Kidney capillary endothelial cell (primary cell): ENCODE measurements around the gene PCSK6.

Experiments
- DNase-seq: peaks from one replicate; pipeline ENCODE4 v3.0.0-alpha.2; 2018; ENCODE audit warnings: low spot score

The PCSK6 gene

DNA sequence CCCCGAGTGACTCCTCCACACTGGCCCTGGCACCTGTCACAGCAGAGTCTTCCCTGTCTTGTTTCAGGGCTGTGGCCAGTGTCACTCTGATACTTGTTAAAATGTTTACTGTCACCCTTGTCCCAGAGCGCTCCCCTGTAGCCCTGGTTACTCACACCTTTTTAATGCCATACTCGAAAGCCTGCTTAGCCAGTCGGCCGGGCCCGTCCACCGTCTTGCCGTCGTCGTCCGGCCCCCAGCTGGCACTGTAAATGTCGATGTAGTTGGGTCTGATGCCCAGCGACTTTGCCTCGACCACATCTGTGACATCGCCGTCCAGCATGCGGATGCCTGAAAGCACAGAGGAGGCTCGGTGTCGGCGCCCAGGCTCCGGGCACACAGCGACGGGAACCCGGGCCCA lies 91.3 kb downstream of the PCSK6 start:
- no peak for DNase-seq

DNA sequence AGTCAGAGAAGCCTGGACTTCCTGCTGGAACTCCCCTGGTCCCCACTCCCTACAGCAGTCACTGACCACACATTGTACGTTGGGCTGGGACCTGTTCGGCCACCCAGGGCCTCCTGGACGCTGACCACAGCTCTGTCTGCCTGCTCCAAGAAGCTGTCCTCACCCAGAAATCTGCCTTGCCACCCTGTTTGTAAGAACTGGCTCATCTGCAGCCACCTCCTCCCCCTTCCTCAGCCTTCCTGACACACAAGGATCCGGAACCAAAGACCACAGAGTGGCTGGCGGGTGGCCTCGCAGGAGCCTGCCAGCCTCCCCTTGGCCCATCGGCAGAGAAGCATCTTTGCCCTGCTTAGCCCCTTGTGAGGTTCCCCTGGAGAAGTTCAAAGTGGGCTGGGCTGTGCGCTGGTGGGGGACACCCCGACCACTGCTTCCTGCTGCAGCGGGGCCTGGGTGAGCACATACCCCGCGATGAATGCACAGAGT lies 91.9 kb downstream of the PCSK6 start:
- DNase-seq = no peak

DNA sequence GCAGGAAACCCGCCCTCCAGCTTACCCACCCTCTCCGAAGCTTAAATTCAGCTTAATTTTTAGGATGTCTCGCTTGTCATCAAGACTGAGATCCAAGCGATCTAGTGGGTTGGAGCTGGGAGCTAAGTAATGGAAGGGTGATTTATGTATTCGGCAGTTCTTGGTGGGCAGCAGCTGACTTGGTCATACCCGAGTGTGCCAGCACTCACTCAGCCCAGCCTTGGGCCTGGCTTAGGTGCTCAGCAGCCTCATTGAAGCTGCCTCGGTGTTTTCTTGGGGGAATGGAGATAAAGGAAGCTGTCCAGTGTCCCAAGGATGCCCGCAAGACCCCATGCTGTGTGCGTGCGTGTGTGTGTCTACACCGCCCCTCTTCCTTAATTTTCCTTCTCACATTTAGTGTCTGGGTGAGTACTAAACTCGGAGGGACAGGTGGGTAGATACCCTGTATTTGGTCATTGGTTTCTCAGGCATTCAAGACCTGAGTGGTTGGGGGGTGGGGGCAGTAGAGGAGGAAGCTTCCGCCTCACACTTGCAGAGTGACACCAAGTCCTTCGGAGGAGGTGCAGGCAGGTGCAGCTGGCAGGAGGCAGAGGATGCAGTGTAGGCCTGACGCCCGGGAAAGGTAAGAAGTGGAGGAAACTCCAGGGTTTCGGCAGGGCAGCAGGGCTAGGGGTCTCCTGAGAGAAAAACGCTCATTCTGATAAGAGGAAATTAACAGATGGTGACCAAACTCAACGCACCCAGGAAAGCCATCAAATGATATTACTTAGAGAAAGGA lies 92.8 kb downstream of the PCSK6 start:
- DNase-seq = no peak

DNA sequence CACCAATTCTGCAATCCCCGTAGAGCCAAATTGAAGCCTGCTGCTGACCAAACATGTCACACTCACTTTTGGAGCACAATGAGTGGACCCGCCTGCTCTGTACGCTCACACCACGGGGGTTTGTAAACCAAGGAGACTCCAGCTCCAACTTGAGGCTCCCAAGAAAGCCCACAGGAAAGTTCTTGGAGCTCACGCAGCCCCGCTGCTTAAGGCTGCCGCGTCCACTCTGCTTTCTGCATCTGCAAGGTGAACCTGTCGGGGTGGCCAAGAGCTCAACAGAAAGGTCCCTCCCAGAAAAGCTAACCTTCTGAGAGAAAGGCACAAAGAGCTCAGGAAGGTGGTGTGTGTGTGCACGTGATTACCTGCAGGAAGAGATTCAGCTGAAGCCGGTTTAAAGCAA lies 94.9 kb downstream of the PCSK6 start:
- no peak for DNase-seq

DNA sequence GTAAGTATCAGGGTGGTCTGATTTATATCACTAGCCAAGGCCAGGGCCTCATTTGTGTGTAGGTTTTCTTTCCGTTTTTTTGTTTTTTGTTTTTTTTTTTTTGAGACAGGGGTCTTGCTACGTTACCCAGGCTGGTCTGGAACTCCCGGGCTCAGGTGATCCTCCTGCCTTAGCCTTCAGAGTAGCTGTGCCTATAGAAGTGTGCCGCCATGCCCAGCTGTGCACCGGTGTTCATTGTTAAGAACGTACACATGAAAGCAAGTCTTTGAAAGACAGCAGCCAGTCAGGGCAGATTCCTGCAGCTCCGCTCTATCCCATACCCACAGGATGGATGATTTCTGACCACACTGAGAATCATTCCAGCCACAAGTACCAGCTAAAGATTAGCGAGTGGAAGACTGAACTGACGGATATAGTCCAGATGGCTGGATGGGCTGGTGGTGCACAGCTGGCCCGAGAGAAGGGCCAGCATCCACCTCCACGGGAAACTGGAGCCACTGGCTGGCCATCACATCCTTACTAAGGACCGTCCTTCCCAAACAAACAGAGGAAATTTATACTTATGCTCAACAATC lies 95.4 kb downstream of the PCSK6 start:
- no peak for DNase-seq

DNA sequence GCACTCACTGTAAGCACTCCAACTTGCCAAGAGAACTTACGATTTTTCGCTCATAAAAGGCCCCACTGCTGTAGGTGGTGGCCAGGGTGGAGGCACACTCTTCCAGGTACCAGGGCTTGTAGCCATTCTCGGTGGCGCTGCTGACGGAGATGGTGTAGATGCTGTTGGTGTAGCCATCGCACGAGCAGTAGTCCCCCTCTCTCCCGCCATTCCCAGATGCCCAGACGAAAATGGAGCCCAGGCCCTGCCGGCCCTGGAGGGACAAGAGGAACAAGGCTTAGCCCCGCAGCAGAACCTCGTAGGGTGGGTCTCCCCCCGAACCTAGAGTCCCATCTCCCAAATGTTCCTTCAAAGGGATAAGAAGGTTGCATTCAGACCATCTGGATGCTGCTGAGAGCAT lies 96.3 kb downstream of the PCSK6 start:
- no peak for DNase-seq

DNA sequence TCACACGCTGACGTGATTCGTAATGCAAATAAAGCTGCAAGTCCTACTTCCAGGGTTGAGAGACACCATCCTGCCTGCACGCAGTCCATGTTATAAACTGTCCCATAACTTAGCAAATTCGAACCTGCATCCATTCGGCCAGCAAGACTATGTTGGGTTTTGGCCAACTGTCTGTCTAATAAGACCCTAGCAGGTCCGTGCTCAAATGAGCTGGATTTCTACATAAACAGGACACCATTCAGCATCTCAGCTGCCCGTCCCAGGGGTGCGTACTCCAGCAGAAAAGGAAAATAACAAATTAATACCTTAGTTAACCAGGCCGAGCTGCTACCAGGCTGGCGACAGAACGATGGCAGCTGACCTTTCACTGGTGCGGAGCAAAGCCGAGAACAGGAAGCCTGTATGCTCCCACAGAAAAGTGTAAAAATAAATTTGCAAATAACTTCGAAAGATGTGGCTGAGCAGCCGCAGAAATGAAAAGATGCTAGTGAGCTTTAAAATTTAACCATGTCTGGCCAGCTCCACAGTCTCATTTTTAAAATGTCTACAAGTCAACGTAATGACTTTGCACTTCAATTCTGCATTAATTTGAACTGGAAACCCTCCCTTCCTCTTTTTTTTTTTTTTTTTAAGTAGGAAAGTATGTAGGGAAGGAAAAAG lies 97.4 kb downstream of the PCSK6 start:
- DNase-seq = no peak

DNA sequence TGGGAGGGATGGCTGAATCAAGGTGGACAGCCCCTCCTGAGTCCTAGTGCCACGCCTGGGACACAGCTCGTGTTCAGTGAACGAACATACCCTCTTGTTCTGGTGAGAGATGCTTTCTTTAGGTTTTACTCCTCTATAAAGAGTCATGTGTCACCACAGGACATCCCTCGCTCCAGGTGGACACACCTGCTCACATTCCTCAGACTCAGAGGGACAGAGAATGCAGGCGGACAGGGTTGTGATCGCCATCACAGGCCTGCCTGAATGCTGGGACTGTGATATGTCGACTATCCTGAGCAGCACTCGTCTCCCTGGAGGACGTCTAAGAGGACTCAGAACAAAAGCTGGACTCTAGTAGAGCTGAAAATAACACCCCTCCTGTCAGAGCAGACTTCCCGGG lies 98.1 kb downstream of the PCSK6 start:
- DNase-seq = no peak

DNA sequence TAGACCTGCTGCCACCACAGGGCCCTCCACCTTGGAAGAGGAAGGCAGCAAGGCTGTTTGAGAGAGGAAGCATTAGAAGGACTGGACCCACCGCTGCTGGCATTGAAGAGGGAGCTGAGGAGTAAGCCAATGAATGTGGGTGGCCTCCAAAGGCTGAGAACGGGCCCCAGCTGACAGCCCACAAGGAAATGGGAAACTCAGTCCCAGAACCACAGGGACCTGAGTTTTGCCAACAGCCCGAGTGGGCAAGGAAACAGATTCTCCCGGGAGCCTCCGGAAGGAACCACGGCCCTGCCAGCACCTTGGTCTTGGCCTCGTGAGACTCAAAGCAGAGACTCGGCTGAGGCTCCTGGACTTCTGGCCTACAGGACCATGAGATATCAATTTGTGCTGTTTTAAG lies 99.0 kb downstream of the PCSK6 start:
- no peak for DNase-seq

DNA sequence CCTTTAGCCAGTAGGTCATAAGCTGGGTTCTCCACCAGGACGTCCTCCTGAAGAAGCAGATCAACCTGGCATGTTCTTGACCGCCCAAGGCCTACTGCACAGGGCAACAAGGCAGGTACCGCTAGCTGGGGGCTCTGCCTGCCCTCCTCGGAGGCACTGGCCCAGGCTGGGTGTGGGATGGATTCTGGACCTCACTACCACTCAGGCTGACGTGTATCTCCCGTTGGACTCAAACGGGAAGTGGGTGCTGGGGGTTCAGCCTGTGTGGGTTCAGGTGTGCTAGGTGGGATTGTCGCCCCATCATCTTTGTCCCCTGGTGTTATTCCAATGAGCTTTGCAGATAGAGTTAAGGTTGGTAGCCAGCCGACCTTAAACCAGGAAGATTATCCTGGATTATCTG lies 99.4 kb downstream of the PCSK6 start:
- no peak for DNase-seq

DNA sequence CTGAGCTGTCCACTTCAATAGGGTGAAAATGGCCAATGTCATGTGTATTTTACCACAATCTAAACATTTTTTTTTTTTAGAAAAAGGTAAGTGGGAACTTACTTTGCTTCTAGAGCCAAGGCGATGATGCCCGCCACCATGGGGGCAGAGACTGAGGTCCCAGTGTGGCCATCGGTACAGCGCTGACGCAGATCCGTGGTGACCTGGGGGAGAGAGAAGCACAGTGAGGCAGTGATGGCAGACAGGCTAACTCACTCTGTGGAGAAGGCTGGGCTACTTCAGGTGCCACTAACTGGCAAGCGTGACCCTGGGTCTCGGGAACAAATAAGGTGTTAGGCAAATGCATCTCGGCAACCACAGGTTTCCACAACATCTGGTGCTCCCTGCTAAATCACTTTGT lies 100.1 kb downstream of the PCSK6 start:
- DNase-seq = no peak

DNA sequence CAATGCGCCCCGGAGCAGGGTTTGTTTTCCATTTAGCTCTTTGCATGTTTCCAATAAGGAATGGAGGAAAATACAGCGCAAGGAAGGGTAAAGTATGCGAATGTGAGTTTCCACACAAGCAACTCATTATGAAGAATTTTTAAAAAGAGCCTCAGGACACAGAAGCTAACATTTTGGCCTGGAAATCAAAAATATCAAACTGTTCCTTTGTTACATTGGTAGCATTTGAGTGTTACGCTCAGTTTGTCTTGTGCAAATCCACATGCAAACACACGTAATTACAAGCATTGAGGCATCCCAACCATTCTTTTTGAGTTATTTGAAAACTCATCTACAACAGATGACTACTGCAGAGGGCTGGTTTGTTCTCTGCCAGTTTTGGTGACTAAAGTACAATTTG lies 101.5 kb downstream of the PCSK6 start:
- no peak for DNase-seq

DNA sequence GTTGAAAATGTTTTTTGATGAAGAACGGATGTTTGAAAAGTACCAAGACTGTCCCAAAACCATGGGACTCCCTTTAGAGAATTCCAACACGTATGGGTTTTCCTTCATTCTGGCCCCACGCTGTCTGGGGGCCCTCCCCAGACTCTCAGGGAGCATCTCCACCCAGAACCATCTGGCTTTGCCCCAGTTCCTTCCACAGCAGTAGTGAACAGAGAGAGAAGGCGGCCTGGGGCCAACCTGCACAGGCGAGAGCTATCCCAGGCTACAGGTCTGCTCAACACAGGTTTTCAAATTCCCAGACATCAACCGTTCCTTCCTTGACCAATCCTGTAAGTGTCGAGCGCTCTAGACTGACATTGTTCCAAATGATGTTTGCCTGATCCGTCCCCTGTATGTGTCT lies 101.9 kb downstream of the PCSK6 start:
- no peak for DNase-seq

DNA sequence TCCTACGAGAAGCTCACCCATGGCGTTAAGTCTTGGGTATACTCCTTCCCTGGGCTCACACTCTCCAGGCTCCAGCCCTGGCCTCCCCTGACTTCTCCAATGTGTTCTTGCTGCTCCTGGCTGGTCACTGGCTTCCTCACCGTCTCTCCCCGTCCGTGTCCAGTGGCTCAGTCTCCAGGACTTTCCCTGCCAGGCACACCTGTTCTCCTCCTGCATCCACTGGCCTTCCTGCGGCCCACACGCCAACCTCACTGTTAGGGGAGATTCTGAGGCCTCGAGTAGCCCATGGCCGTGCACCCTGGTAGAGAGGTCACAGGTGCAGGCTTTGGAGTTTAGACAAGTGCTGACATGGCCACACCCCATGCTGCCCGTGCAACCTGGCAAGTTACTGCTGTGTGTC lies 102.5 kb downstream of the PCSK6 start:
- DNase-seq = no peak

DNA sequence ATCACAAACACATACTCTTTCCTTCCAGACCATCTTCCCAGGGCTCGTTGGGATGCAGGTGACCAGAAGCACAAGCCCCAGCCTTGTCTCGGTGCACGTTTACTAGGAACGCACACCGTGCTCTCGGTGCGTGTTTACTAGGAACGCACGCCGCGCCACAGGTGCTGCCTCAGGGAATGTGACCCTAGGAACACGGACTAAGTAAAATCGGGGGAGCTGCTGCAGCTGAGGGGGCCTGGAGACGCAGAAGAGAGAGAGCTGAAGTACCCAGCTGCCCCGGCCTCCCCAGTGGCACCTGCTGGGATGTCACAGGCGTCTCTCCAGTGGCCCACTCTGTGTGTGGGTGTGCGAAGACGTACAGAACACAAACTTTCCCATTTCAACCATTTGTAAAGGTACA lies 103.5 kb downstream of the PCSK6 start:
- no peak for DNase-seq

DNA sequence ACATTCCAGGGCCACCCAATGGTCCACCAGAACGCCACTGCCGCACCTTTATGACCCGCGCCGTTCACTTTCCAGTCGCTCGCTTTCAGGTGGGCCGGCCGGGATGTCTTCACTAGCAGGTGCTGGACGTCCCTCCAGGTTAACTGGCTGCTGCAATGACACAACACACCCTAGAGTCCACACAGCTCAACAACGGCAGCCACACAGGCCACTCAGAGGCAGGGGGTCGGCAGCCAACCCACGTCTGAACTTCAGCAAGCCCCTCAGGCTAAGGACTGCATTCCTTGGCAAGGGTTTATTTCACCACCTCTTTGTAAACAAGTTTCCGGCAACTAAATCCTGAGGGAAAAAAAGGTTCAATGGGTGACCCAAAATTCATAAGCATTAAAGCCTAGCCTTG lies 105.2 kb downstream of the PCSK6 start:
- DNase-seq = no peak

DNA sequence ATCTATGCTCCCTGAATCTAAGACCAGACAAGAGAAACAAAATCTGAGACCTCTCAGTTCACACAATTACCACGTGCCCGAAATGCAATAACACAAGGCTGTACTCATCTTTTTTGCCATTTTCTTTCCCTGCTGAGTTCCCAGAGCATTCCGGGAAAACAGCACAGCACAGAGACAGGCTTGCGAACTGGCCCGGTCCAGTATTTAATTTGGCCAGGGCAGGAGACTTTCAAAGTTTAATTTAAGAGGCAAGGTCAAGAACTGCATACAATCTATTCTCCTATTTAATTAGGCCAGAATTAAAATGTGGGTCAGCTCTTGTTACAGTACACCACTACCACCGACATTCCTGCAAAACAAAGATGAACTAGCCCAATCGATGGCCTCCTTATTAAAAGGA lies 107.0 kb downstream of the PCSK6 start:
- no peak for DNase-seq

DNA sequence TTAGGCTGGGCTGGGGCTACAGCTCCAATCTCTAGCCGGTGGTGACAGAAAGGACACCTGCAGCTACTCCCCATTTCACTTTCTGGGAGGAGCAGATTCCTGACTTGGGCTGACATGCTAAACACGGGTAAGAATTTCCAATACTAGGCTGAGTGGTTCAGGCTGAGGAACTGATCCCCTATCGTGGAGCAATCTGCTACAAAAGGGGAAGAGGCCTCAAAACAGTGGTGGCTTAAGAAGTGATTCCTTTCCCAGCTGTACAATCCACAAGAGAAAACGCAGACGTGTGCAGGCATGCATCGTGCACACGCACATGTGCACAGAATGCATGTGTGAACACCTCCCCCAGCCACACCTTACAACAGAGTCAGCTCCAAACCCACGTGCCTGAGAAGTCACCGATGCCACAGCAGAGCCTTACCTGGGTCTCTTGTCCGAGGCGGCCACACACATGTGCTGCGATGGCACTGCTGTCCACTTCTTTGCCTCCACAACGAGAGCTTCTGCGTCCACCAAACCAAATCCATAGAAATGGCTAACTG lies 107.8 kb downstream of the PCSK6 start:
- no peak for DNase-seq

DNA sequence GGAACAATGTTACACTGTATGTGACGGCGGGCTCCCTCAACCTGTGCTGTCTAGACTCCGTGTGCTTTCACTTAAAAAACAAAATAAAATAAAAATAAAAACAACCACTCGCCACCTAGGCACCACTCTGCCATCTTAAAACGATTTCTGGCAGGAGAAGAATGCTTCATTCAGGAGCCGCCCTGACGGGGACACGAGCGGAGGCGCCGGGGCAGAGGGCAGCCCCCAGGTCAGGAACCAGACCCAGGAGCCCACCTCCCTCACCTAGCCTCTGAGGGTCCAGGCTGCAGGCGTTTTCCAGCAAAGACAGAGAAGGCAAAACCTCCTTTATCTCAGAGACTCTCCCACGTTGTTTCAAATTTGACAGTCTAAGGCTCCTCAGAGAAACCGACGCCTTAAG lies 109.4 kb downstream of the PCSK6 start:
- DNase-seq = no peak

DNA sequence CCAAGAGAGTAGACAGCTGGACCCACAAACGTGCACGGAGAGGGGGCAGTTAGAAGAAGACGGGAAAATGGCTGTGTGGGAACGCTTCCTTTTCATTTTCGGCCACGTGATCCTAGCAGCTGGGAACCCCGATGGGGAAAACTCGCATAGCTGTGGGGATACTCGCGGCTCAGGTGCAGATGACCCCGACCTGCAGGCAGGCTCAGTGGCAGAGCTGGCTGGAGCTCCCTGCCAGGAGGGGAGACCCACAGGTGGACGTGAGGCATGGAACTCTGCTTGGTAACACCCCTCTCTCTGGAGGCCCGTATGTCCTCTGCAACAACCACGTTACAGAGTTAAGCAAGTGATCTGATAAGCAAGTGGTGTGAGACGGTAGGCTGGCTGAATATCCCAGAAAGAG lies 109.9 kb downstream of the PCSK6 start:
- DNase-seq = no peak

DNA sequence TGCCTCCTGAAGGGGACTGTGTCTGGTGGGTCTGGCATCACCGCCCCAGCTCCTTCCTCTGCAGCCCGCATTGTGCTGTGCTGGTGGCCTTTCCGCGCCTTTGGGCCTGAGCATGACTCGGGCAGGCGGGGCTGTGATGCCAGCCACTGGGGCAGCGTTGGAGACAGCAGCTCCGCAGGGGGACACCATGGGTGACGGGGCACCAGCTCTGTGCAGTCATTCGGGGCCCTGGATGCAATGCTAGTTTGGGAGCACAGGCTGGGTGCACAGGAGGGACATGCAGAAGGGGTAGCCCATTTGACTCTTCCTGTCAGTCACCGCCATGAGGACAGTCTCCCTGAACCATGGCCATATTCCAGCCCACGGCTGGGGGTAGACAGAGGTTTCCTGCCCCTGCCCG lies 110.6 kb downstream of the PCSK6 start:
- no peak for DNase-seq

DNA sequence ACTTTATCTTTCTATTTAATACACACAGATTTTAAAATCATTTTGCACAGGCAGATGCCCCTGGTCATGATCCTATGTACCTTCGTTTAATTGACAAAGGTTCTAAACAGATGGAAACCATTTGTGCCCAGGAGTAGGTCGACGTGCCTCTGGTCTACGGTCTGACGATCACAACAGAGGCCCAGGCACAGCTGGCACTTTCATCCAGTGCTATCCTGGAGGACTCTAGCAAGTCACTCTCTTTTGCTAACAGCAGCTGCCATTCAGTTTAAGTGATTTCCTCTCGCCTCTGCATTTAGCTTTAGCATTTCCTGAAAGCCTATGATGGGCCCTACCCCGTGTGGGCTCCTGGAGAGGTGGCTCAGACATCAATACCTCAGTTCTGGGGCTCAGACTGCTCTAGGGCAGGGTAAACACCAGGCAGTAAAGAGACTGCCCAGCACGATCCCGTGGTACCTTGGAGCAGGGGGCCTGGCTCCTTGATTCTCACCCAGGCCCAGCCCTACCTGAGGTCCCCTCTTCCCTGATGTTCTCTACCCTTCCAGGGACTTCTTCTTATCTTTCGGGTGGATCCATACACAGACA lies 111.2 kb downstream of the PCSK6 start:
- no peak for DNase-seq
